ENCODE data around the gene GRK5.

Gene GRK5

GRCh38 chr10:119198438-119198837, 8.9 kb upstream of the GRK5 start:
- DNase-seq (ENCODE audit: low spot score), result no peak

DNA sequence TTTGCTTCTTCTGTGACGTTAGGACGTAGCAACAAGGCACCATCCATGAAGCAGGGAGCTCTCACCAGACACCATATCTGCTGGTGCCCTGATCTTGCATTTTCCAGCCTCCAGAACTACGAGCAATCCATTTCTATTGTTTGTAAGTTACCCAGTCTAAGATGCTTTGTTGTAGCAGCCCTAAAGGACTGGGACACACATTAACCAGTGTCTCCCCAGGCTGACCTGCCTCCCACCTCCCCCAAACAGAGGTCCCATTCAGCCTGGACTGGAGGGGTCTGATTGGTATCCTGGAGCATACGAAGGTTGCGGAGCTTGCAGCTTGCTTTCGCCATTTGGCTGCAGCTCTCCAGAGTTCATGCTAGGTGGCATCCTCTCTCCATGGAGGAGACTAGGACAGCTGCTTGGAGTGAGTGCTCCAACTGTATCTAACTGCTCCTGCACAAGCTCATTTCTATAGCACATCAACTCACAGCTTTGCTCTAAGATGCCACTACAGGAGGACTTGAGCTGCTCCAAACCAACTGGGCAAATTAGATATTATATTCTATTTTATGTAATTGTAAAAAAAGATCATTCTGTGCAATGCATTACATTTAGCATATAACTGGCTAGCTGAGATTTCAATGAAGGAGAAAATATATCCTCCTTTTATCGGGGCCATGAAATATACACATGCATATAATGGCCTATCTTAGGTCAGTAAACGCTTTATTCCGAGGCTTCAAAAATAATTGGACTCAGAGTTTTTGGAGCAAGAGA, 8.0 kb upstream of the GRK5 start:
- peak; percentile 70 for DNase-seq (ENCODE audit: low spot score)

- no peak for DNase-seq (ENCODE audit: low spot score)
Measured at GRCh38 chr10:119201233-119201632, 6.1 kb upstream of the GRK5 start.

DNA sequence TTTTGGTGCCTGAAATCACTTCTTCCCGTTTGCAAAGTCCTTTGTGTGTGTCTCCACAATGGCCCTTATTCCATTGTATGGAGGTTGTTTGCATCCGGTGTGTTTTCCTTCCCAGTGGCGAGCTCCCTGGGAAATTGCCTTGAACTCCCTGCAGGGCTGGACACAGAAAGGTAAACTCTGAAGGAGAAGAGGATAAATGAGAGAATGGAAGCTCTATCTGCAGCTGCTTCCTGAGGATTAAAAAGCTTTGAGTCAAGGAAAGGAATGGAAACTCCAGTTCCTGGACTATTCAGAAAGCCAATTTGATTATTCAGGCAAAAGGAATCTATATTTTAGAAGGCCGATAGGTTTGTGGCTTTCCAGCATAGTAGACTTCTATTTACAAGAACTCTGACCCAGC, 4.4 kb upstream of the GRK5 start:
- DNase-seq (ENCODE audit: low spot score), result no peak

DNA sequence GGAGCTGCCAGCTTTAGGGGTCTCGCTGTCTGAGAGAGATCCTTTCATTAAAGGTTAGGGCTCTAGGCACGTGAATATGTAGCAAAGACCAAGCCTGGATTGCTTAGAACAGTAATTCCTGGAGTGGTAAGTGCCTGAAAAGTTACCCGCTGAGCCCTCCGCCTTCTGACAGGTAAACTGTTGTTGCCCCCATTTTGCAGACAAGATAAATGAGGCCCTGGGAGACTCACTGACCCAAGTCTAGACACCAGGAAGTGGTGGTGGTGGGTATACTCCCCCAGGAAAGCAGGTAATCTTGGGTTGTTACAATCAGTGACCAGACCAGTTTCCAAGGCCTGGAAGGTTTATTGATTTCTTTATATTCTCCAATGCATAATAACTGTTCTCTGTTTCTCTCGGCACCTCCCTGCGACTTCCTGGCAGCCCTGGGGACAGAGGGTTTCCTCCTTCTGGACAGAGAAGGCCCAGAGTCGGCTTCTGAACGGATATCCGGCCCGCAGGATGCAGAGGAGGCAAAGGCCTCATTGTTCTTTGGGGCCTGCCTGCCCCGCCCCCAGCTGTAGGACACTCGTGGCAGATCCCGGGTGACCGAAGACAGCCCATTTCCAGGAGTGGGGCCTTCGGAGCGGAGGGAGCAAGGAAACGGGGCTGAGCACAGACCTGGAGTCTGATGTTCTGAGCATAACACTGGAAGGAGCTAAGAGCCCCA, 1.3 kb upstream of the GRK5 start:
- DNase-seq (ENCODE audit: low spot score), result peak; percentile 47

DNA sequence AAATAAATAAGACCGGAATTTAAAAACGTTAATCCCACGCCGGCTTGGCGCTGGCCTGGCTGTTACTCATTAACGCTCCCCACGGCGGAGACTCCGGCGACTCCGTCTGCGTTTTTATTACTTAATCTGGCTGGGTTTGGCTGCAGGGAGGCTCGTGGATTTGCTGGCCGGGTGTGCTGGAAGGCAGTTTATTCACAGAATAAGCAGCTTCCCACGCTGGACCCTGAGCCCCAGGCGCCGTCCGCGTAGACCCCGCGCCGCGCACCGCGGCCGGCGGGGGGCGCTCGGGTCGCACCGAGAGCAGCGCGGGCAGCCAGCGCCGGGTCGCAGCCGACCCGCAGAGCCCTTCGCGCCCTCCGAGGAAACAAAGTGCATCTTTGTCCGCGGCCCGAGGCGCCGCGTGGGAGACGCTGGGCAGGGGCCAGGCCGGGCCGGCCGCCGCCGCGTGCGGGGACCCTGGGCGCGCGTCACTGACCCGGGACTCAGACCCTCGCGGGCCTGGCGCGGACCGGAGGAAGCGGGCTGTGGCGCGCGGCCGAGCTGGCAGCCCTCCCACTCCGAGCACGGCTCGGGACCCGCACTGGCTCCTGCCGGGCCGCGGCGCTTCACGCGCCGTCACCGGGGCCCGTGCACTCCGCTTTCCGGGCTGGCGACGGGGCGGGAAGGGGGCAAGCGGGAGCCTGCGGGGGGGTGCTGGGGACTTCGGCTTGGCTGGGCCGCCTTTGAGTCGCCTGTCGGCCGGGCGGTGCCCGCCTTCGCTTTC, 587 bp upstream of the GRK5 start:
- peak; percentile 87 for DNase-seq (ENCODE audit: low spot score)

GRCh38 chr10:119207713-119208552, 562 bp downstream of the GRK5 start:
- DNase-seq (ENCODE audit: low spot score), result peak; percentile 54

- no peak for DNase-seq (ENCODE audit: low spot score)
Measured at GRCh38 chr10:119208553-119208940, 1.2 kb downstream of the GRK5 start.

GRCh38 chr10:119209035-119209735, 1.8 kb downstream of the GRK5 start:
- DNase-seq (ENCODE audit: low spot score), result peak; percentile 61

DNA sequence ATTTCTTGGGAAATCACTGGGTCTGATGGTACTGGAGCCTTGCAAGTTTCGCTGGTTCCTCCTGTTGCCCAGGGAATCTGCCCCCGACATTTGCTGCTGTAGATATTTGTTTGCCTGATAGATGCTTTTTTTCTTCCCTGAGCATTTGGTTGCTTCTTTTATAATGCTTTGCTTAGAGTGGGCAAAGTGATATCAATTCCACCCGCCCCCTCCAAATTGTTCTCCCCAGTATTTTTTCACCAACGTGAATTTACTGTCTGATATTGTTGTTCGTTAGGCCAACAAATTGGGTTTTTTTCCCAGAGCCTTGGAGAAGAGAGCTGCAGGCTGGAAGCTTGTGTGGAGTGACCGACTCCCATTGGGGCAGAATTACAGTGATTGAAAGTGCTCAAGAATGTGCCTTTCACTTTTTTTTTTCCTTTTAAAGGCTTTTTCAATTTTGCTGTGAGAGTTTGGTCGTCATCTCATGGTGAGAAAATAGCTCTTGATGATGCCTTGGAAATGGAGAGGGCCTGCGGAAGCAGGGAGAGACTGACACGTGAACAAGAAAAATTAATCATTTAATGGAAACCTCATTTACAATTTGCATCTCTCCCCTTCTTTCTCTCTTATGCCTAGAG, 2.5 kb downstream of the GRK5 start:
- no peak for DNase-seq (ENCODE audit: low spot score)

- no peak for DNase-seq (ENCODE audit: low spot score)
Measured at GRCh38 chr10:119210633-119211032, 3.3 kb downstream of the GRK5 start.

- no peak for DNase-seq (ENCODE audit: low spot score)
Measured at GRCh38 chr10:119211176-119211575, 3.8 kb downstream of the GRK5 start.

- DNase-seq (ENCODE audit: low spot score), result no peak
Measured at GRCh38 chr10:119211625-119212441, 4.5 kb downstream of the GRK5 start.

DNA sequence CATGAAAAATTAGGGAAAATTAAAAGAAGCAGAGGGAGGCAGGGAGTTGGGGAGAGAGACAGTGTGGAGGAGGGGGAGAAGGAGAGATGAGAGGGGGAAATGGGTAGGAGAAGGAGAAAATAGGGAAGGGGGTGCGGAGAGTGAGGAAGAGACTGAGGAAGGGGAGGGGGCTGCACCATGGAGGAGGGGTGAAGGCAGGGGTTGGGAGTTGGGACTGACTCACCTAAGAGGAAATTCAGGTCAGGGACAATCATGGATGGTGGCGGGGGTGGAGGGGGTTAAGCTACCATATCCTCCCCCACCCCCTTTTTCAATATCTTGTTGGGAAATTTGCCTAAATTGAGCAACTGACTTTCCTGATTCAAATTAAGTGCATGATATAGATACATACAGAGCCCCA, 8.0 kb downstream of the GRK5 start:
- no peak for DNase-seq (ENCODE audit: low spot score)

DNA sequence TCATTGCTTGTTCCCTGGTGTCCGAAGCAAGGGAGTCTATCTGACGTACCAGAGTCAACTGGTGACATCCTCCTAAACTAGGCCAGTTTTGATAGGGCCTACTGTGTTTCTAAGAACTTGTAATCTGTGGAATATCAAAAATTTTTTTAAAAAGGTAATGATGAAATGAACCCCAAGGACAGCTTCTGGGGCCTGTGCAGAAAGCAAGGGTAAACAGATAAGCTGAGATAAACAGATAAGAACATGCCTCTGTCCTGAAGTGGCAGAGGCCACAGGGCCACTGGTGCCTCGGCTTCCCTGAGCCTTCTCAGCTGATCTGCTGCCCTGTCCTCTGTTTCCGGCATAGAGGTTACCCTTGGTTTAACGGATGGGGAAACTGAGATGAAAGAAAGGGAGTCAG, 8.8 kb downstream of the GRK5 start:
- no peak for DNase-seq (ENCODE audit: low spot score)

- DNase-seq (ENCODE audit: low spot score), result no peak
Measured at GRCh38 chr10:119217401-119217800, 10.0 kb downstream of the GRK5 start.

DNA sequence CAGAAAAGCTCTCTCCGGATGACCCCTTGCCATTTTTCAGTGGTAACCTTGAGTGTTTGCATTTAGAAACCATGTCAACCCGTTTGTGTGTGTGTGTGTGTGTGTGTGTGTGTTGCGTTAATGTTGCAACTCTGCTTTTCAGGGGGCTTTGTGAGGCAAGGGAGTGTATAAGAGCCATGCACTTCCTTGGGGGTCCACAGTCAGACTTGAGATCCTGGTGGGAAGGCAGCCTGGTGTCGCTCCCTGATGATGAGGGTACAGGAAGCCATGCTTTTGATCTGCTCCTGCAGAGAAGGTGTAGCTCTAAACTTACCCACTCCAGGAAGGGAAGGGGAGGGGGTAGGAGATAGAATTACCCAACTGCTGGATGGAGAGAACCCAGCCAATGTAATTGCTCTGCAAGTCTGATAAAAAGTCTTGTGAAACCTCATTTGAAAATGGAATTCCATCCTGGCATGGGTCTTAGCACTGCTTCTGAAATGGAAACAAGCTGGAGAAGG, 10.7 kb downstream of the GRK5 start:
- no peak for DNase-seq (ENCODE audit: low spot score)

- no peak for DNase-seq (ENCODE audit: low spot score)
Measured at GRCh38 chr10:119219871-119220270, 12.5 kb downstream of the GRK5 start.

DNA sequence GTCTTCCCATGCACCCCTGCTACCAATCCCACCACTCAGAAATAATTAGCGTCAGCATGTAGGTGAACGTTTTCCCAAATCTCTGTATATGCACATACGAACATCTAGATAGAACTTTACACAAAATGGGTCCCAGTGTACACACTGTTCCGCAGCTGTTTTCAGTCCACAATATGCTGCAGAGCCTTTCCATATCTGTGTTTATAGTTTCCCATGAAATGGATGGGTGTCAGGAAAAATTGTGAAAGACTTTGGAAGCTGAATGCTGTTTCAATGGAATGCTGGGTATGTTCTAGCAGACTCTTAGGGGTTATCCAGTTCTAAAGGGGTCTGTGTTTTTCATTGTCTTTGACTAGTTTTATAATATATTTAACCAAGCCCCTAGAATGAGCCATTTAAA, 13.8 kb downstream of the GRK5 start:
- DNase-seq (ENCODE audit: low spot score), result no peak

DNA sequence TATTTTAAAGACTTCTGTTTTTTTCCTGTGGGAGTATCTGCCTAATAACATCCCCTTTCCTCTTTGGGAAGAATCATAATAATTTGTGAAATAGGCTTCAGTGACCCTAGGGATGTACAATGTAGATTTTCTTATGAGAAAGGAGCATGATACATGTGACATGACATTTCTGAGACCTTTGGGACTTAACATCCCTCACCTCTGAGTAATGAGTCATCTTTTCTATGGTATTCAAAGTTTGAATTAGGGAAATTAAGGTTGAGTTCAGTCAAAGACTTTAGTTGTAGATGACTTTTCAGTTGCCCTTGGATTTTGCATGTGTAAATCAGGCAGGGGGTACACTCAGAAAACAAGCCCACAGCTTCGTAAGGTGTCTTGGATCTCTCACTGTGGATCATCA, 14.3 kb downstream of the GRK5 start:
- DNase-seq (ENCODE audit: low spot score), result no peak
